Neural progenitor cell (in vitro differentiated cells): Measurements from ENCODE around the gene FREM1.

Source experiments
- EZH2 ChIP-seq: fragments of 200-600 bp; sonication (generic); IDR thresholded peaks from 2 replicates; pipeline ENCODE4 v1.6.1; 2017; ENCODE audit warnings: antibody characterized with exemption, mild to moderate bottlenecking, moderate library complexity
- EZH2phosphoT487 ChIP-seq: fragments of 200-600 bp; sonication (generic); IDR thresholded peaks from 2 replicates; pipeline ENCODE4 v1.6.1; 2017; ENCODE audit warnings: antibody characterized with exemption
- TF ChIP-seq, protein P1 (sequence below): fragments of 200-600 bp; sonication (generic); IDR thresholded peaks from 2 replicates; pipeline ENCODE4 v1.5.1; 2017; ENCODE audit warnings: antibody characterized with exemption, mild to moderate bottlenecking

DNA sequence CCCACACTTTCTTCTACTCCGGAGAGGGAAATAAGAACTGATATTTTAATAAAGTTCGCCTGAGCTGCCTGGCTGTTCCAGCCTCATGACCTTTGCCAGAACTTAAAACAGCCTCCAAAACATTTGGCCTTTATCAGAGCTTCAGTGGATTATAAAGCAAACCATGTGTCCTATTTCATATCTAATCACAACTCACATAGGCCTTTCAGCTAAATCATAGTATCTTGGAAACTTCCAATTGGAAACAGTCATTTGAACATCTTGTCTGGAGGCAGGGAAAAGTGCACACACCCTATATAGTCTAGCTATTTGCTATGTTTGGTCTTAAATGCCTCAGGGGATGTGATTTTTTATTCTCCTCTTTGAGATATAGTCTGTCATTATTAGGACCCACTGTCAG is 46.0 kb upstream of the FREM1 start:
- TF ChIP-seq, protein P1, sequence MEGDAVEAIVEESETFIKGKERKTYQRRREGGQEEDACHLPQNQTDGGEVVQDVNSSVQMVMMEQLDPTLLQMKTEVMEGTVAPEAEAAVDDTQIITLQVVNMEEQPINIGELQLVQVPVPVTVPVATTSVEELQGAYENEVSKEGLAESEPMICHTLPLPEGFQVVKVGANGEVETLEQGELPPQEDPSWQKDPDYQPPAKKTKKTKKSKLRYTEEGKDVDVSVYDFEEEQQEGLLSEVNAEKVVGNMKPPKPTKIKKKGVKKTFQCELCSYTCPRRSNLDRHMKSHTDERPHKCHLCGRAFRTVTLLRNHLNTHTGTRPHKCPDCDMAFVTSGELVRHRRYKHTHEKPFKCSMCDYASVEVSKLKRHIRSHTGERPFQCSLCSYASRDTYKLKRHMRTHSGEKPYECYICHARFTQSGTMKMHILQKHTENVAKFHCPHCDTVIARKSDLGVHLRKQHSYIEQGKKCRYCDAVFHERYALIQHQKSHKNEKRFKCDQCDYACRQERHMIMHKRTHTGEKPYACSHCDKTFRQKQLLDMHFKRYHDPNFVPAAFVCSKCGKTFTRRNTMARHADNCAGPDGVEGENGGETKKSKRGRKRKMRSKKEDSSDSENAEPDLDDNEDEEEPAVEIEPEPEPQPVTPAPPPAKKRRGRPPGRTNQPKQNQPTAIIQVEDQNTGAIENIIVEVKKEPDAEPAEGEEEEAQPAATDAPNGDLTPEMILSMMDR = no peak
- no peak for TF ChIP-seq EZH2
- TF ChIP-seq EZH2phosphoT487 = no peak
